MM.1S (cell line): Measurements from ENCODE around the gene RPS6KA2.

ENCODE experiments used
- DNase-seq: peaks from one replicate; pipeline ENCODE4 v3.0.0-alpha.2; 2015
- H2AFZ ChIP-seq: fragments of 300-600 bp; sonication (generic); 2 replicates; pipeline ENCODE4 v1.6.0; 2016; ENCODE audit warnings: antibody characterized with exemption, low read length
- H3F3A ChIP-seq: fragments of 300-600 bp; sonication (generic); 2 replicates; pipeline ENCODE4 v1.6.1; 2016; ENCODE audit warnings: mild to moderate bottlenecking, antibody characterized with exemption, low read length, moderate library complexity, mixed read lengths; ENCODE audit not compliant: insufficient read depth
- H3K27ac ChIP-seq: fragments of 300-600 bp; sonication (generic); 2 replicates; pipeline ENCODE4 v1.5.1; 2016; ENCODE audit warnings: mild to moderate bottlenecking, low read length
- H3K27me3 ChIP-seq: fragments of 300-600 bp; sonication (generic); replicated peaks from 2 replicates; pipeline ENCODE4 v1.6.0; 2016; ENCODE audit warnings: low read length; ENCODE audit not compliant: insufficient read depth
- H3K36me3 ChIP-seq: fragments of 300-600 bp; sonication (generic); replicated peaks from 2 replicates; pipeline ENCODE4 v1.6.1; 2016; ENCODE audit warnings: mild to moderate bottlenecking, low read length, mixed read lengths; ENCODE audit not compliant: insufficient read depth
- H3K4me1 ChIP-seq: fragments of 300-600 bp; sonication (generic); 2 replicates; pipeline ENCODE4 v1.6.1; 2016; ENCODE audit warnings: low read length, mixed read lengths
- H3K4me2 ChIP-seq: fragments of 300-600 bp; sonication (generic); 2 replicates; pipeline ENCODE4 v1.6.0; 2016; ENCODE audit warnings: low read depth, low read length
- H3K4me3 ChIP-seq: fragments of 300-600 bp; sonication (generic); 2 replicates; pipeline ENCODE4 v1.5.1; 2016; ENCODE audit warnings: low read length, mixed read lengths
- H3K79me2 ChIP-seq: fragments of 300-600 bp; sonication (generic); 2 replicates; pipeline ENCODE4 v1.6.1; 2016; ENCODE audit warnings: mixed run types, low read length, mixed read lengths
- H3K9ac ChIP-seq: fragments of 300-600 bp; sonication (generic); 2 replicates; pipeline ENCODE4 v1.6.1; 2016; ENCODE audit warnings: low read length, mixed read lengths
- H3K9me2 ChIP-seq: fragments of 300-600 bp; sonication (generic); replicated peaks from 2 replicates; pipeline ENCODE4 v1.6.1; 2016; ENCODE audit warnings: mild to moderate bottlenecking, low read length, mixed read lengths; ENCODE audit not compliant: insufficient read depth
- H3K9me3 ChIP-seq: fragments of 300-600 bp; sonication (generic); replicated peaks from 2 replicates; pipeline ENCODE4 v1.6.1; 2016; ENCODE audit warnings: mild to moderate bottlenecking, low read length, mixed read lengths; ENCODE audit not compliant: insufficient read depth
- H4K20me1 ChIP-seq: fragments of 300-600 bp; sonication (generic); 2 replicates; pipeline ENCODE4 v1.6.1; 2016; ENCODE audit warnings: mild to moderate bottlenecking, low read length, moderate library complexity, mixed read lengths; ENCODE audit not compliant: insufficient read depth
- CTCF ChIP-seq: fragments of 300-600 bp; sonication (generic); IDR thresholded peaks from 2 replicates; pipeline ENCODE4 v1.5.1; 2016; ENCODE audit warnings: antibody characterized with exemption, low read length, mixed read lengths
- EZH2 ChIP-seq: fragments of 300-600 bp; sonication (generic); optimal IDR thresholded peaks from 2 replicates; pipeline ENCODE3; 2017; ENCODE audit warnings: low read depth, mild to moderate bottlenecking, antibody characterized with exemption, low read length, mixed read lengths
- EZH2phosphoT487 ChIP-seq: fragments of 300-600 bp; sonication (generic); IDR thresholded peaks from 2 replicates; pipeline ENCODE4 v1.6.1; 2018; ENCODE audit warnings: antibody characterized with exemption, low read length

The RPS6KA2 gene

GRCh38 chr6:166496460-166496859, 130.6 kb downstream of the RPS6KA2 start:
- Histone ChIP-seq H2AFZ (no peak overlapping the region), H3K9ac (no peak overlapping the region), H3F3A (no peaks in the 10 kb centered on the region), H3K79me2 (no peaks in the 10 kb centered on the region), H3K9me2 (no peaks in the 10 kb centered on the region), H3K9me3 (no peaks in the 10 kb centered on the region), H3K4me1 (no peaks in the 10 kb centered on the region), H3K27me3 (no peaks in the 10 kb centered on the region), H3K4me3 (no peak overlapping the region), H3K27ac (no peak overlapping the region), H3K4me2 (no peak overlapping the region), H3K36me3 (no peaks in the 10 kb centered on the region), H4K20me1 (no peaks in the 10 kb centered on the region)
- TF ChIP-seq CTCF (no peak), EZH2 (no peak), EZH2phosphoT487 (no peak)
- DNase-seq: no peak

GRCh38 chr6:166495487-166496314, 131.3 kb downstream of the RPS6KA2 start:
- DNase-seq: no peak
- Histone ChIP-seq H3F3A (no peaks in the 10 kb centered on the region), H3K9me3 (no peaks in the 10 kb centered on the region), H3K27me3 (no peaks in the 10 kb centered on the region), H3K4me3 (no peak overlapping the region), H3K4me1 (no peaks in the 10 kb centered on the region), H3K4me2 (no peak overlapping the region), H3K36me3 (no peaks in the 10 kb centered on the region), H2AFZ (no peak overlapping the region), H3K9ac (no peak overlapping the region), H3K9me2 (no peaks in the 10 kb centered on the region), H3K27ac (no peak overlapping the region), H3K79me2 (no peaks in the 10 kb centered on the region), H4K20me1 (no peaks in the 10 kb centered on the region)
- TF ChIP-seq EZH2 (no peak), CTCF (no peak), EZH2phosphoT487 (no peak)

- H3F3A ChIP-seq: no peaks in the 10 kb centered on the region
- no peaks in the 10 kb centered on the region for H3K27me3 ChIP-seq
- no peak overlapping the region for H3K9ac ChIP-seq
- no peaks in the 10 kb centered on the region for H3K4me1 ChIP-seq
- no peaks in the 10 kb centered on the region for H4K20me1 ChIP-seq
- no peak overlapping the region for H2AFZ ChIP-seq
- H3K4me2 ChIP-seq: no peak overlapping the region
- H3K36me3 ChIP-seq: no peaks in the 10 kb centered on the region
- H3K27ac ChIP-seq: no peak overlapping the region
- H3K9me2 ChIP-seq: no peaks in the 10 kb centered on the region
- TF ChIP-seq CTCF (no peak), EZH2 (no peak), EZH2phosphoT487 (no peak)
- H3K9me3 ChIP-seq: no peaks in the 10 kb centered on the region
- no peak for DNase-seq
- no peaks in the 10 kb centered on the region for H3K79me2 ChIP-seq
- no peak overlapping the region for H3K4me3 ChIP-seq
These were observed 132.1 kb downstream of the RPS6KA2 start for GRCh38 chr6:166494757-166495486.
